ENCODE data around the gene APBB2. TPM values are rescaled to one million over a fixed set of nuclear protein-coding genes. Genes with fewer than 3 reads are reported as not detected.

Gene APBB2
- total RNA-seq, 4 donors from 2014 or later, result 42.4 to 95.8 (median 51.3) TPM

- no peaks in the 10 kb centered on the region for H3K4me1 ChIP-seq
- no peaks in the 10 kb centered on the region for H3K27me3 ChIP-seq
- H3K36me3 ChIP-seq, result no peaks in the 10 kb centered on the region
- H3K9me3 ChIP-seq, result no peaks in the 10 kb centered on the region
- no peak for TF ChIP-seq EP300 (IDR thresholded peaks at IDR 0.05)
- no peak for TF ChIP-seq CTCF (IDR thresholded peaks at IDR 0.05)
- no peak for TF ChIP-seq POLR2A (IDR thresholded peaks at IDR 0.05)
- TF ChIP-seq POLR2AphosphoS5 (IDR thresholded peaks at IDR 0.05), result no peak
- no peak for DNase-seq (ENCODE audit: low spot score in 2 of 2)
- WGBS, result 69% methylated on average over 3 of the region's 3 CpGs
- no peak overlapping the region for H3K4me3 ChIP-seq
- no peak overlapping the region for H3K27ac ChIP-seq
Observed at GRCh38 chr4:40848940-40849339, 365.4 kb downstream of the APBB2 start.

DNA sequence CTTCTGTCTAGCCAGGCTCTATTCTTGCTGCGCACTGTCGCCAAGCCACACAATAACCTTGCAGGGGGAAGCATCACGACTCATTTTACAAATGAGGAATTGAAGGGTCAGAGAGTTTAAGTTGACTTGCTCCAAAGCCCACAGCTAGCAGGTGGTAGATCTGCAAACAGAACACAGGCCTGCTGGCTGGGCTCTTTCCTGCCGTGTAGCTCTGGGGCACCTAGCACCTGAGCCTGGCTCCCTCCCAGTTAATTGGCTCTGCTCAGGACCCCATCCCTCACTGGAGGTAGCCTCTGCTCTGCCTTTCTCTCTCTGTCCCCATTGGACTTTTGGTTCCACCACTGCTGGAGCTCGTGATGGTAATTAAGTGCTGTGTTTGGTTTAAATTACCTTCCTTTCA, 366.1 kb downstream of the APBB2 start:
- no peak for DNase-seq (ENCODE audit: low spot score in 2 of 2)
- H3K27me3 ChIP-seq, result no peaks in the 10 kb centered on the region
- no peaks in the 10 kb centered on the region for H3K9me3 ChIP-seq
- WGBS, result 85% methylated on average over 5 of the region's 5 CpGs
- H3K4me3 ChIP-seq, result no peak overlapping the region
- no peak overlapping the region for H3K27ac ChIP-seq
- TF ChIP-seq POLR2AphosphoS5 (IDR thresholded peaks at IDR 0.05), result no peak
- TF ChIP-seq POLR2A (IDR thresholded peaks at IDR 0.05), result no peak
- no peak for TF ChIP-seq CTCF (IDR thresholded peaks at IDR 0.05)
- no peaks in the 10 kb centered on the region for H3K4me1 ChIP-seq
- no peaks in the 10 kb centered on the region for H3K36me3 ChIP-seq

GRCh38 chr4:40846532-40846931, 367.8 kb downstream of the APBB2 start:
- Histone ChIP-seq H3K9me3 (no peaks in the 10 kb centered on the region), H3K27ac (no peak overlapping the region), H3K4me1 (no peaks in the 10 kb centered on the region), H3K27me3 (no peaks in the 10 kb centered on the region), H3K36me3 (peaks cover 6% of the 10 kb centered on the region), H3K4me3 (no peak overlapping the region)
- 92% methylated on average over 5 of the region's 5 CpGs for WGBS
- no peak for DNase-seq (ENCODE audit: low spot score in 2 of 2)
- no peak for TF ChIP-seq EP300 (IDR thresholded peaks at IDR 0.05)
- TF ChIP-seq POLR2A (IDR thresholded peaks at IDR 0.05), result no peak
- no peak for TF ChIP-seq POLR2AphosphoS5 (IDR thresholded peaks at IDR 0.05)
- no peak for TF ChIP-seq CTCF (IDR thresholded peaks at IDR 0.05)

DNA sequence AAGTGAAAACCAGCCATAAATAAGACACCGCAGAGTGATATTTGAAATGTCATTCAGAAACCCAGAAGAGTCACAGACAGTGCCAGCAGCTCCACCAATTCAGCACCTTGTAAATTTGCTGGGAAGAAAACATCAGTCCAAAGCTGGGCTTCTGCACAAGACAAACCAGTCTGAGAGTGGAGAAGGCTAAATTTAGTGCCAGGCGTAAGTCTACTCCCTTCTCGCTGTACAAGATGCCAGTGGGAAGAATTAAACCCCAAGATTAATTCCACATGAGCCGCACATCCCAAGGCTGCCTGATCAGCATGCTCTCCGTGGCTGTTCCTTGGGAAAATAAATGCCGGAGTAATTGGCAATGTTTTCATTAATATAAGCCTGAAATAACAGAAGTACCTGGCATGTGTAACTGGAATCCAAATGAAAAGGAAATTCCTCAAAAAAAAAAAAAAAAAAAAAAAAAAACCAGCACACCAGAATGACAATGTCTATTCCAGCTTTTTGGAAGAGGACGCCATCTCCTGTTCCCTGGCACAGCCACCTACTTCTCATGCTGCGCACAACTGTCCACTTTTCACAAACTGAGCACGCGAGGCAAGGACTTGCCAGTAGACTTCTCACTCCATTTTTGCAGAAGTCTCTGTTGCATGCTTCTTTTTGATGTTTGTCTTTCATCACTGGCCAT, 369.0 kb downstream of the APBB2 start:
- TF ChIP-seq POLR2AphosphoS5 (IDR thresholded peaks at IDR 0.05), result no peak
- TF ChIP-seq CTCF (IDR thresholded peaks at IDR 0.05), result no peak
- no peak for TF ChIP-seq EP300 (IDR thresholded peaks at IDR 0.05)
- no peak for TF ChIP-seq POLR2A (IDR thresholded peaks at IDR 0.05)
- no peaks in the 10 kb centered on the region for H3K4me1 ChIP-seq
- H3K27ac ChIP-seq, result no peak overlapping the region
- no peaks in the 10 kb centered on the region for H3K9me3 ChIP-seq
- H3K36me3 ChIP-seq, result peaks cover 6% of the 10 kb centered on the region
- H3K27me3 ChIP-seq, result no peaks in the 10 kb centered on the region
- no peak for DNase-seq (ENCODE audit: low spot score in 2 of 2)
- WGBS, result 73% methylated on average over 10 of the region's 10 CpGs
- H3K4me3 ChIP-seq, result no peak overlapping the region

DNA sequence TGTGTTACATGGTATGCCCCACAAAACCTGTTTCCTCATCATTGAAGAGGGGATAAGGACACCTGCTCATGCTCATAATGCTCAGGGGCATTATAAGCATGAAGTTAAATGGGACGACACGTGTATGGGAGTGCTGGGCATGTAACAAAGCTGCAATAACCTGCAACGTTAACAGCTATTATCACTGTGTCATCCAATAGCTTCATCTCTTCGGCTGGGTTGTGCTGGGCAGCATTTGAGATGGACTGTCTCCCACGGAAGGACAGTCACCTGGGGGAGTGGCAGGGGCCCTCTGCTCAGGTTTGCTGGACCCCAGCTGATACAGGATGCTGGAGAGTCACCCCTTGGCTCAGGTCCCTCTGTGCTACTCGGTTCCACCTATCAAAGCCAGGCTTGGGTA, 370.1 kb downstream of the APBB2 start:
- 95% methylated on average over 4 of the region's 6 CpGs for WGBS
- DNase-seq (ENCODE audit: low spot score in 2 of 2), result no peak
- Histone ChIP-seq H3K27me3 (no peaks in the 10 kb centered on the region), H3K9me3 (no peaks in the 10 kb centered on the region), H3K4me3 (no peak overlapping the region), H3K4me1 (no peaks in the 10 kb centered on the region), H3K27ac (no peak overlapping the region), H3K36me3 (peaks cover 6% of the 10 kb centered on the region)
- TF ChIP-seq POLR2A (IDR thresholded peaks at IDR 0.05), result no peak
- TF ChIP-seq CTCF (IDR thresholded peaks at IDR 0.05), result no peak
- TF ChIP-seq POLR2AphosphoS5 (IDR thresholded peaks at IDR 0.05), result no peak
- no peak for TF ChIP-seq EP300 (IDR thresholded peaks at IDR 0.05)
